ENCODE data around the gene PDZD2. TPM values are rescaled to one million over a fixed set of nuclear protein-coding genes. Genes with fewer than 3 reads are reported as not detected.

The PDZD2 gene
- total RNA-seq, 2 donors from 2014 or later: 4.5 to 15.7 TPM

DNA sequence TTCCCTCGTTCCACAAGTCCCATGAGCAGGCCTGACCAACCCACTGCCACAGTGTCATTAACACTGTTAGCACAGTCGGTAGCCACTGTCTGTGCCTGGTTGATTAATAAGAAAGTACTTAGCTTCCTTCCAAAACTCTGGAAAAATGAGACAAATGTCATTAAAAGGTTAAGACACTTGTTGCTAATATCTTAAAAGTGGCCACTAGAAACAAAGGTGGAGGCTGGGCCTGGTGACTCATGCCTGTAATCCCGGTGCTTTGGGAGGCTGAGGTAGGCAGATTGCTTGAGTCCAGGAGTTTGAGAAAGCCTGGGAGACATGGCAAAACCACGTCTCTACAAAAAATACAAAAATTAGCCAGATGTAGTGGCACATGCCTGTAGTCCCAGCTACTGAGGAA is 194.0 kb downstream of the PDZD2 start:
- Histone ChIP-seq H3K9me3 (no peaks in the 10 kb centered on the region), H3K36me3 (no peaks in the 10 kb centered on the region), H3K4me1 (ENCODE audit: control insufficient read depth in 1 of 2, low read depth in 2 of 2) (no peaks in the 10 kb centered on the region), H3K4me3 (no peak overlapping the region), H3K27ac (no peak overlapping the region), H3K27me3 (replicated peaks; ENCODE audit: insufficient read depth) (no peaks in the 10 kb centered on the region)
- TF ChIP-seq, protein P1, sequence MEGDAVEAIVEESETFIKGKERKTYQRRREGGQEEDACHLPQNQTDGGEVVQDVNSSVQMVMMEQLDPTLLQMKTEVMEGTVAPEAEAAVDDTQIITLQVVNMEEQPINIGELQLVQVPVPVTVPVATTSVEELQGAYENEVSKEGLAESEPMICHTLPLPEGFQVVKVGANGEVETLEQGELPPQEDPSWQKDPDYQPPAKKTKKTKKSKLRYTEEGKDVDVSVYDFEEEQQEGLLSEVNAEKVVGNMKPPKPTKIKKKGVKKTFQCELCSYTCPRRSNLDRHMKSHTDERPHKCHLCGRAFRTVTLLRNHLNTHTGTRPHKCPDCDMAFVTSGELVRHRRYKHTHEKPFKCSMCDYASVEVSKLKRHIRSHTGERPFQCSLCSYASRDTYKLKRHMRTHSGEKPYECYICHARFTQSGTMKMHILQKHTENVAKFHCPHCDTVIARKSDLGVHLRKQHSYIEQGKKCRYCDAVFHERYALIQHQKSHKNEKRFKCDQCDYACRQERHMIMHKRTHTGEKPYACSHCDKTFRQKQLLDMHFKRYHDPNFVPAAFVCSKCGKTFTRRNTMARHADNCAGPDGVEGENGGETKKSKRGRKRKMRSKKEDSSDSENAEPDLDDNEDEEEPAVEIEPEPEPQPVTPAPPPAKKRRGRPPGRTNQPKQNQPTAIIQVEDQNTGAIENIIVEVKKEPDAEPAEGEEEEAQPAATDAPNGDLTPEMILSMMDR (IDR thresholded peaks at IDR 0.05): no peak
- no peak for DNase-seq (ENCODE audit: low spot score)
- ATAC-seq (ENCODE audit: insufficient number of reproducible peaks, low FRiP score, low read depth): no peak

DNA sequence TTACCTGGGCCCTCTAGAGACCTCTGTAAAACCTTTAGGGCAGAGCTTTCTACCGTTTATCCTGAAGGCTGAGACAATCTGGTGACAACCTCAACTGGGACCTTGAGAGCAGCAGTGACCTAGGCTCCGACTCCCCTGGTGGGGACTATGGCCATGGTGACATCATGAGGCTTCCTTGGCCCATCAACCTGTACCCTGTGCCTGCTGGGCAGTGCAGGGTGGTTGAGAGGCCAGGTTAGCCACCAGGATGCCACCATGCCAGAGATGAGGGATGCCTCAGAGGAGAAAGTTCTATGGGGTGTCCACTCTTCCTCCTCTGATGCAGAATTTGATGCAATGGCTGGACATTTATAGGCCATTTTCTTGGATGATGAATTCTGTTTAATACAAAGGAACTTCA is 194.8 kb downstream of the PDZD2 start:
- ATAC-seq (ENCODE audit: insufficient number of reproducible peaks, low FRiP score, low read depth) (no peak), DNase-seq (ENCODE audit: low spot score) (no peak)
- TF ChIP-seq, protein P1 (IDR thresholded peaks at IDR 0.05): no peak
- no peak overlapping the region for H3K27ac ChIP-seq
- no peak overlapping the region for H3K4me3 ChIP-seq
- H3K27me3 ChIP-seq (replicated peaks; ENCODE audit: insufficient read depth): no peaks in the 10 kb centered on the region
- H3K9me3 ChIP-seq: no peaks in the 10 kb centered on the region
- H3K4me1 ChIP-seq (ENCODE audit: control insufficient read depth in 1 of 2, low read depth in 2 of 2): no peaks in the 10 kb centered on the region
- no peaks in the 10 kb centered on the region for H3K36me3 ChIP-seq

DNA sequence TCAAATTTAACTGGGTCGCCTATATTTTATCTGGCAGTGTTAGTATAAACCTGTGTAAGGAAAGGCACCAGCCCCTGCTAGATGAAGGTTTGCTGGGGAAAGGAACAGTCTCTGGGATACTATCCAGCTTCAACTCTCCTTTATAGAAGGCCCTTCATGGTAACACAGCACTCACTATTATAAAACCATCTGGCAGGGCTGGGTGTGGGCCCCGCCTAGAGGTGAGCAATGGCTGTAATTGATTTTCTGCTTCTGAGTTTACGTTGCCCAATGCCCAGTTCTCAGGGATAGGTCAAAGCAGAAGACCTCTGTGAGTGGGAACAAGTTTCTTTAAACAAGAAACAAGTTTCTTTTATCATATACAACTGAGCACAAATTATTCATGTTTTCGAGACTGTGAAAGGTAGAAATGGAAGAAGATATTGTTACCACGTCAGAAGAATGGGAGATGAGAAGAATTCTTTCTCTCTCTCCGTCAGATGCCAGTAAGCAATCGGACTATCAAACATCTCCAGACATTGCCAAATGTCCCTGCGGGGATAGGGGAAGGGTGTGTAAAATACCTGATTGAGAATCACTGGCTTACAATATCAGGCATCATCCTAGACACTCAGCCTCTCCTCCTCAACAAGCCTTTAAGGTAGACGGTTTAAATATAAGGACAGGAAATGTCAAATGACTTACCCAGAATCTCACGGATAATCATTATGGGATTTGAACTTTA is 205.9 kb downstream of the PDZD2 start:
- Histone ChIP-seq H3K9me3 (no peaks in the 10 kb centered on the region), H3K27ac (no peak overlapping the region), H3K4me3 (no peak overlapping the region), H3K27me3 (replicated peaks; ENCODE audit: insufficient read depth) (no peaks in the 10 kb centered on the region), H3K36me3 (no peaks in the 10 kb centered on the region), H3K4me1 (ENCODE audit: control insufficient read depth in 1 of 2, low read depth in 2 of 2) (no peaks in the 10 kb centered on the region)
- DNase-seq (ENCODE audit: low spot score): no peak
- TF ChIP-seq, protein P1 (IDR thresholded peaks at IDR 0.05): no peak
- ATAC-seq (ENCODE audit: insufficient number of reproducible peaks, low FRiP score, low read depth): no peak

DNA sequence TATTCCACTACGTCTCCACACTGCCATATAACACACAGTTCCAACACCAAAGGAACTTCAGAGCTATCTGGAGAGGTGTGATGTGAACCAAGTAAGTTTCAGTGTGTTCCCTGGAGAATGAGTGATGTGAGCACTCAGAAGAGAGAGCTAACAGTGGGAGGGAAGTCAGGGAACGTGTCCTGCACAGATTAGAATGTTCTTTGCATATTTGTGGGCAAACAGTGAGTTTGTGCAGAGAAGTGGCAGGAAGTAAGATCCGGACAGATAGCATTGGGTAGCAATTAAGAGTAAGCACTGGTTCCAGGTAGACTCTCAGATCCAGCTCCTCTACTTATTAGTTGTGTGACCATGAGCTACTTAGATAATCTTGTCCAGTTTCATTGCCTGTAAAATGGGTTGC is 206.4 kb downstream of the PDZD2 start:
- no peak overlapping the region for H3K4me3 ChIP-seq
- H3K27ac ChIP-seq: no peak overlapping the region
- no peaks in the 10 kb centered on the region for H3K4me1 ChIP-seq (ENCODE audit: control insufficient read depth in 1 of 2, low read depth in 2 of 2)
- no peaks in the 10 kb centered on the region for H3K27me3 ChIP-seq (replicated peaks; ENCODE audit: insufficient read depth)
- ATAC-seq (ENCODE audit: insufficient number of reproducible peaks, low FRiP score, low read depth): no peak
- no peak for DNase-seq (ENCODE audit: low spot score)
- TF ChIP-seq, protein P1 (IDR thresholded peaks at IDR 0.05): no peak
- H3K9me3 ChIP-seq: no peaks in the 10 kb centered on the region
- no peaks in the 10 kb centered on the region for H3K36me3 ChIP-seq

DNA sequence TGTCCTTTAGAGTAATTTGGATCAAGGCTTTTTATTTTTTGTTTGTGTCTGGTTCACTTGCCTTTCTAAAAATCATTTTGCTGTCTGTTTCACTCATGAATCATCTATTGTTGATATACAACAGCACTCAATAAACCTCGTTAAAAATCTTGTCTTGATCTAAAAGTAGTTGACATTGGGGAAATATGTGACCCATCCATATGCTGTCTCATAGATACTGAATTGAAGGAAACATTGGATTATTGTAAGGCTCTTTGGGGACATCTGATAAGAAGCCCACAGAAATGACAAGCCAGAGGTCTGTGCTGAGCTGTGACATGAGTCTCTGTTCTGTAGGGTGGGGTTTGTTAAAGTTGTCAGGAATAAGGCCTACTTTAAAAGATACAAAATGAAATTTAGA is 208.0 kb downstream of the PDZD2 start:
- DNase-seq (ENCODE audit: low spot score) (no peak), ATAC-seq (ENCODE audit: insufficient number of reproducible peaks, low FRiP score, low read depth) (no peak)
- Histone ChIP-seq H3K4me1 (ENCODE audit: control insufficient read depth in 1 of 2, low read depth in 2 of 2) (no peaks in the 10 kb centered on the region), H3K27me3 (replicated peaks; ENCODE audit: insufficient read depth) (no peaks in the 10 kb centered on the region), H3K27ac (no peak overlapping the region), H3K4me3 (no peak overlapping the region), H3K36me3 (no peaks in the 10 kb centered on the region), H3K9me3 (no peaks in the 10 kb centered on the region)
- TF ChIP-seq, protein P1 (IDR thresholded peaks at IDR 0.05): no peak
